Tibial nerve (tissue), 4 donors: ENCODE results near the gene AGXT2. TPM values are rescaled to one million over a fixed set of nuclear protein-coding genes. Genes with fewer than 3 reads are reported as not detected.

Experiments used
- DNase-seq, 2 donors: peaks; one replicate each; pipeline ENCODE4 v3.0.0-alpha.2; 2019; ENCODE audit warnings: low spot score in 2 of 2
- H3K27ac ChIP-seq, 4 donors: fragments of 200-600 bp; sonication (generic) in 3 of 4; one replicate each; pipeline ENCODE4 v1.5.1; 2017 to 2019; ENCODE audit warnings: mild to moderate bottlenecking in 1 of 4
- H3K27me3 ChIP-seq, 2 donors: fragments of 200-600 bp; sonication (generic) in 1 of 2; one replicate each; pipeline versions ENCODE4 v1.5.1 to v1.6.0; 2017 to 2019
- H3K36me3 ChIP-seq, 3 donors: fragments of 200-600 bp; sonication (generic); one replicate each; pipeline ENCODE4 v1.5.1; 2018 to 2019
- H3K4me1 ChIP-seq, 4 donors: fragments of 200-600 bp; sonication (generic) in 3 of 4; one replicate each; pipeline ENCODE4 v1.5.1; 2017 to 2019
- H3K4me3 ChIP-seq, 4 donors: fragments of 200-600 bp; sonication (generic) in 3 of 4; one replicate each; pipeline ENCODE4 v1.5.1; 2017 to 2019; ENCODE audit warnings: mild to moderate bottlenecking in 1 of 4, moderate library complexity in 1 of 4
- H3K9me3 ChIP-seq, 4 donors: fragments of 200-600 bp; sonication (generic) in 3 of 4; one replicate each; pipeline ENCODE4 v1.5.1; 2017 to 2019
- CTCF ChIP-seq, 5 experiments: fragments of 200-600 bp in 3 of 5; fragments of 450-650 bp in 2 of 5; sonication (generic) in 3 of 5; IDR thresholded peaks; one replicate each; pipeline ENCODE4 v1.5.1; 2016 to 2019; ENCODE audit warnings: antibody characterized with exemption in 5 of 5, mild to moderate bottlenecking in 3 of 5, moderate library complexity in 2 of 5
- EP300 ChIP-seq, 2 donors: sonication (generic); formaldehyde crosslinking; IDR thresholded peaks; one replicate each; pipeline ENCODE4 v1.6.1; 2017; ENCODE audit warnings: antibody characterized with exemption in 2 of 2, mild to moderate bottlenecking in 1 of 2
- POLR2A ChIP-seq, 2 donors: fragments of 450-650 bp; IDR thresholded peaks; one replicate each; pipeline ENCODE4 v1.6.1; 2017; ENCODE audit warnings: antibody characterized with exemption in 2 of 2, mild to moderate bottlenecking in 2 of 2, moderate library complexity in 2 of 2
- WGBS, 2 donors: methylation state at CpG; one replicate each; pipeline ENCODE4 v1.1.5; 2018; 5-methylcytosine and 5-hydroxymethylcytosine counted together
- total RNA-seq, 4 donors: library from RNA; depleted of rRNA; stranded (reverse); fragments of >200 nt; gene quantifications; one replicate each; pipeline ENCODE4 v1.1.0, GENCODE V29; 2016

The AGXT2 gene
- total RNA-seq, 4 donors from 2014 or later = not detected

- TF ChIP-seq CTCF (IDR thresholded peaks at IDR 0.05) (no peak), POLR2A (IDR thresholded peaks at IDR 0.05) (no peak), EP300 (IDR thresholded peaks at IDR 0.05) (no peak)
- H3K4me1 ChIP-seq = peaks cover 0 to 9% (median 0%) of the 10 kb centered on the region in 4 donors
- no peaks in the 10 kb centered on the region for H3K27me3 ChIP-seq
- no peaks in the 10 kb centered on the region for H3K9me3 ChIP-seq
- 40 to 57% methylated on average over 3 of the region's 3 CpGs for WGBS, 2 donors
- no peak overlapping the region for H3K4me3 ChIP-seq
- H3K27ac ChIP-seq = no peak overlapping the region
- no peak for DNase-seq
- H3K36me3 ChIP-seq = no peaks in the 10 kb centered on the region
Observed at GRCh38 chr5:35058374-35058788, 10.6 kb upstream of the AGXT2 start.

GRCh38 chr5:35056686-35057085 lies 8.9 kb upstream of the AGXT2 start:
- Histone ChIP-seq H3K27me3 (no peaks in the 10 kb centered on the region), H3K4me1 (no peaks in the 10 kb centered on the region), H3K36me3 (no peaks in the 10 kb centered on the region), H3K27ac (no peak overlapping the region), H3K9me3 (no peaks in the 10 kb centered on the region), H3K4me3 (no peak overlapping the region)
- WGBS, 2 donors = 71 to 75% methylated on average over 2 of the region's 2 CpGs
- no peak for DNase-seq
- TF ChIP-seq CTCF (IDR thresholded peaks at IDR 0.05) (no peak), EP300 (IDR thresholded peaks at IDR 0.05) (no peak), POLR2A (IDR thresholded peaks at IDR 0.05) (no peak)

- H3K36me3 ChIP-seq = no peaks in the 10 kb centered on the region
- TF ChIP-seq CTCF (IDR thresholded peaks at IDR 0.05) (no peak), POLR2A (IDR thresholded peaks at IDR 0.05) (no peak)
- H3K27me3 ChIP-seq = no peaks in the 10 kb centered on the region
- DNase-seq = no peak
- no peak overlapping the region for H3K27ac ChIP-seq
- no peak overlapping the region for H3K4me3 ChIP-seq
- H3K9me3 ChIP-seq = no peaks in the 10 kb centered on the region
- WGBS, 2 donors = 83 to 87% methylated on average over 4 of the region's 4 CpGs
- no peaks in the 10 kb centered on the region for H3K4me1 ChIP-seq
Observed at GRCh38 chr5:35052838-35053237, 5.1 kb upstream of the AGXT2 start.

GRCh38 chr5:35050541-35051126 lies 2.9 kb upstream of the AGXT2 start:
- Histone ChIP-seq H3K27me3 (no peaks in the 10 kb centered on the region), H3K4me1 (no peaks in the 10 kb centered on the region), H3K9me3 (no peaks in the 10 kb centered on the region), H3K27ac (no peak overlapping the region), H3K4me3 (no peak overlapping the region), H3K36me3 (no peaks in the 10 kb centered on the region)
- DNase-seq = no peak
- no peak for TF ChIP-seq POLR2A (IDR thresholded peaks at IDR 0.05)
- no peak for TF ChIP-seq EP300 (IDR thresholded peaks at IDR 0.05)
- TF ChIP-seq CTCF (IDR thresholded peaks at IDR 0.05) = no peak
- 87 to 90% methylated on average over 3 of the region's 3 CpGs for WGBS, 2 donors

- Histone ChIP-seq H3K36me3 (no peaks in the 10 kb centered on the region), H3K27me3 (no peaks in the 10 kb centered on the region), H3K9me3 (no peaks in the 10 kb centered on the region), H3K4me3 (no peak overlapping the region), H3K4me1 (no peaks in the 10 kb centered on the region), H3K27ac (no peak overlapping the region)
- WGBS, 2 donors = 74 to 86% methylated on average over 1 of the region's 1 CpG
- no peak for TF ChIP-seq POLR2A (IDR thresholded peaks at IDR 0.05)
- no peak for TF ChIP-seq CTCF (IDR thresholded peaks at IDR 0.05)
- no peak for TF ChIP-seq EP300 (IDR thresholded peaks at IDR 0.05)
- DNase-seq = no peak
Observed at GRCh38 chr5:35048910-35049309, 1.2 kb upstream of the AGXT2 start.
